GM13976 (cell line): ENCODE results near the gene THAP3.

Experiments used
- DNase-seq: peaks from one replicate; pipeline ENCODE4 v3.0.0; 2012; ENCODE audit warnings: low spot score
- in situ Hi-C: fragments of 300-500 bp; cut with MboI; formaldehyde crosslinking; loops from one replicate; pipeline ENCODE4 v1.12.0; 2022; ENCODE audit warnings: low sequenced_read_pairs, mixed read lengths, inconsistent platforms; ENCODE audit not compliant: unreplicated experiment
- TF ChIP-seq, protein P1 (sequence below): IDR thresholded peaks from 2 replicates; pipeline ENCODE4 v1.5.1; 2012; ENCODE audit warnings: borderline replicate concordance, mild to moderate bottlenecking; ENCODE audit not compliant: insufficient read depth; ENCODE audit errors: extremely low read depth, missing control alignments, control extremely low read depth

The THAP3 gene

GRCh38 chr1:6613361-6614018, 11.2 kb upstream of the THAP3 start, which contains the start of gene PHF13:
PHF13 (plus strand) TSS chr1:6613731; CDS start chr1:6614067, 336 bp downstream.
- peak; percentile 99 for DNase-seq
- in situ Hi-C loops: no loop called here
- TF ChIP-seq, protein P1, sequence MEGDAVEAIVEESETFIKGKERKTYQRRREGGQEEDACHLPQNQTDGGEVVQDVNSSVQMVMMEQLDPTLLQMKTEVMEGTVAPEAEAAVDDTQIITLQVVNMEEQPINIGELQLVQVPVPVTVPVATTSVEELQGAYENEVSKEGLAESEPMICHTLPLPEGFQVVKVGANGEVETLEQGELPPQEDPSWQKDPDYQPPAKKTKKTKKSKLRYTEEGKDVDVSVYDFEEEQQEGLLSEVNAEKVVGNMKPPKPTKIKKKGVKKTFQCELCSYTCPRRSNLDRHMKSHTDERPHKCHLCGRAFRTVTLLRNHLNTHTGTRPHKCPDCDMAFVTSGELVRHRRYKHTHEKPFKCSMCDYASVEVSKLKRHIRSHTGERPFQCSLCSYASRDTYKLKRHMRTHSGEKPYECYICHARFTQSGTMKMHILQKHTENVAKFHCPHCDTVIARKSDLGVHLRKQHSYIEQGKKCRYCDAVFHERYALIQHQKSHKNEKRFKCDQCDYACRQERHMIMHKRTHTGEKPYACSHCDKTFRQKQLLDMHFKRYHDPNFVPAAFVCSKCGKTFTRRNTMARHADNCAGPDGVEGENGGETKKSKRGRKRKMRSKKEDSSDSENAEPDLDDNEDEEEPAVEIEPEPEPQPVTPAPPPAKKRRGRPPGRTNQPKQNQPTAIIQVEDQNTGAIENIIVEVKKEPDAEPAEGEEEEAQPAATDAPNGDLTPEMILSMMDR: no peak

DNA sequence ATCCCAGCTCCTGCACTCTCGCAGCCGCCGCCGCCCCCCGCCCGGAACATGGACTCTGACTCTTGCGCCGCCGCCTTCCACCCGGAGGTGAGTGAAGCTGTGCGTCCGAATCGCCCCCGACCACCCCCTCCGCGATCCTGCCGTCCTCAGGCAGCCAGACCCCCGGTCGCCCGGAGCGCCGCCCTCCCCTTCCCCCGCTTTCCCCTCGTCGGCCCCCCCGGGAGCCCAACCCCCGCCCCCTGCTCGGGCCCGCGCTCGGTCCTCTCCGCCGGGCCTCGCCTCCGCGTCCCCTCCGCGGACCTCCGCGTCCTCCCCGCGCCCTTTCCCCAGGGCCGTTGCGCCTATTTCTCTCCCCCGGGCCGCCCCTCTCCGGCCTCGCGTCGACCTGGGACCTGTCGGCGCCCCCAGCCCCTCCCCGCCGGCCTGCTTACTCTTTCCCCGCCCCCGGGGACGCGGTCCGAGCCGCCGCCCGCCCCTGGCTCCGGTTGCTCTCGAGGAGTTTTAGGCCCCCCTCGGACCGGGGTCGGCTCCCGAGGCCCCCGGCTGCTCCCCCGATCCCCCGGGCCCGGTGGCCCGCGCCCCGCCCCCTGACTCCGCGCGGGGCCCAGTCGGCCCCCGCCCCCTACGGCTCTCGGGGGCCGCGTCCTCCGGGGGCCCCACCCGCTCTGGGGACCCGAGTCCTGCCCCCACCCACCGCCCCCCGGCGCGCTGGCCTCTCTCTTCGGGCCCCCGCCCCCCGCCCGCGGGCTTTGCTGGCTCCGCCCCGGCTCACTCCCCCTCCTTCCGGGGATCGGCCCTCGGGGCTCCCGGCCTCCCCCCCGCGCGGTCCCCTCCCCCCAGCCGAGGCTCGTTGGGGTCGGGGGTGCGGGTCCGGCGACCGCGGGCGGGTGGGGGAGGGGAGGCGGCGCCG, 10.4 kb upstream of the THAP3 start:
- TF ChIP-seq, protein P1: no peak

GRCh38 chr1:6614929-6615785, 9.5 kb upstream of the THAP3 start:
- DNase-seq: no peak
- in situ Hi-C loops: no loop called here
- TF ChIP-seq, protein P1: no peak

More for the DNA sequence above, 10.4 kb upstream of the THAP3 start:
- peak; percentile 88 for DNase-seq
- in situ Hi-C loops: no loop called here

GRCh38 chr1:6619045-6619444, 5.6 kb upstream of the THAP3 start:
- no peak for DNase-seq
- in situ Hi-C loops: no loop called here
- TF ChIP-seq, protein P1: no peak

GRCh38 chr1:6621429-6622391, 3.0 kb upstream of the THAP3 start:
- DNase-seq: no peak
- TF ChIP-seq, protein P1: no peak
- in situ Hi-C loops: no loop called here
